Mesothelial cell of epicardium (in vitro differentiated cells): ENCODE measurements around the gene GPR146. TPM values are rescaled to one million over a fixed set of nuclear protein-coding genes. Genes with fewer than 3 reads are reported as not detected.
A peak's percentile ranks its signal among the peaks of the same experiment; 100 is the strongest.

Experiments used
- DNase-seq, 2 experiments: peaks; one replicate each; pipeline ENCODE4 v3.0.0; 2021; ENCODE audit warnings: low spot score in 2 of 2; ENCODE audit not compliant: unreplicated experiment in 2 of 2
- H3K27ac Mint-ChIP-seq: 2 replicates; pipeline ENCODE4 v1.8.0; 2021; ENCODE audit warnings: mixed read lengths
- H3K27me3 Mint-ChIP-seq: 2 replicates; pipeline ENCODE4 v1.8.0; 2021; ENCODE audit warnings: low read depth, mixed read lengths
- H3K36me3 Mint-ChIP-seq: 2 replicates; pipeline ENCODE4 v1.8.0; 2021; ENCODE audit warnings: mixed read lengths
- H3K4me1 Mint-ChIP-seq: 2 replicates; pipeline ENCODE4 v1.8.0; 2021; ENCODE audit warnings: mixed read lengths
- H3K4me3 Mint-ChIP-seq: 2 replicates; pipeline ENCODE4 v1.8.0; 2021; ENCODE audit warnings: mild to moderate bottlenecking, moderate library complexity, mixed read lengths
- H3K9me3 Mint-ChIP-seq: 2 replicates; pipeline ENCODE4 v1.8.0; 2021; ENCODE audit warnings: mixed read lengths
- CTCF ChIP-seq: fragments of 200-600 bp; sonication (generic); IDR thresholded peaks from one replicate; pipeline ENCODE4 v1.5.0; 2021; ENCODE audit warnings: antibody characterized with exemption; ENCODE audit not compliant: unreplicated experiment
- total RNA-seq: library from RNA; stranded (reverse); gene quantifications from 3 replicates; pipeline ENCODE4 v1.2.1, GENCODE V29; 2021

The GPR146 gene
- total RNA-seq, 1 donor from 2014 or later: 1.0 TPM

DNA sequence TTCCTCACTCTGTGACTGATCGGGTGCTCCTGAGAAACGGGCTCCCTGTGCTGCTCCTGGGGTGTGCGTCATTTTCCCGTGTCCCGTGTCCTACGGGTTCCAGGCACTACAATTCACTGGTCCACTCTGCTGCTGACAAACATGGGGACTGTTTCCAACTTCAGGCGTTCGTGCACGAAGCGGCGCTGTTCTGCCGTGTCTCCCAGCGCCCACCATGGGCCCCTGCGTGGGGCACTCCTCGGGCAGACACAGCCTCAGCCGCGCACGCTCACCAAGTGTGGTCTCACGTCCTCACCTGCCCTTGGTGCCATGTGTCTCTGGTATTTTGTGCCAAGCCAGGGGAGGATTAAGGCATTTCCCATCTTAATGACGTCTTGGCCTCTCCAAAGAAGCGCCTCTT lies 19.0 kb downstream of the GPR146 start:
- Mint-ChIP-seq H3K4me1 (peaks cover 12% of the 10 kb centered on the region), H3K4me3 (no peak overlapping the region), H3K9me3 (no peaks in the 10 kb centered on the region), H3K27me3 (no peaks in the 10 kb centered on the region), H3K27ac (no peak overlapping the region), H3K36me3 (peaks cover 3% of the 10 kb centered on the region)
- DNase-seq: no peak
- no peak for TF ChIP-seq CTCF

GRCh38 chr7:1064581-1064980 lies 20.2 kb downstream of the GPR146 start:
- no peak for TF ChIP-seq CTCF
- Mint-ChIP-seq H3K4me1 (peaks cover 12% of the 10 kb centered on the region), H3K9me3 (no peaks in the 10 kb centered on the region), H3K27ac (no peak overlapping the region), H3K36me3 (no peaks in the 10 kb centered on the region), H3K27me3 (no peaks in the 10 kb centered on the region), H3K4me3 (no peak overlapping the region)
- no peak for DNase-seq

- Mint-ChIP-seq H3K9me3 (no peaks in the 10 kb centered on the region), H3K36me3 (no peaks in the 10 kb centered on the region), H3K27ac (no peak overlapping the region), H3K4me3 (no peak overlapping the region), H3K27me3 (no peaks in the 10 kb centered on the region), H3K4me1 (peaks cover 9% of the 10 kb centered on the region)
- no peak for TF ChIP-seq CTCF
- no peak for DNase-seq
Observed at GRCh38 chr7:1065263-1065584, 20.9 kb downstream of the GPR146 start.

DNA sequence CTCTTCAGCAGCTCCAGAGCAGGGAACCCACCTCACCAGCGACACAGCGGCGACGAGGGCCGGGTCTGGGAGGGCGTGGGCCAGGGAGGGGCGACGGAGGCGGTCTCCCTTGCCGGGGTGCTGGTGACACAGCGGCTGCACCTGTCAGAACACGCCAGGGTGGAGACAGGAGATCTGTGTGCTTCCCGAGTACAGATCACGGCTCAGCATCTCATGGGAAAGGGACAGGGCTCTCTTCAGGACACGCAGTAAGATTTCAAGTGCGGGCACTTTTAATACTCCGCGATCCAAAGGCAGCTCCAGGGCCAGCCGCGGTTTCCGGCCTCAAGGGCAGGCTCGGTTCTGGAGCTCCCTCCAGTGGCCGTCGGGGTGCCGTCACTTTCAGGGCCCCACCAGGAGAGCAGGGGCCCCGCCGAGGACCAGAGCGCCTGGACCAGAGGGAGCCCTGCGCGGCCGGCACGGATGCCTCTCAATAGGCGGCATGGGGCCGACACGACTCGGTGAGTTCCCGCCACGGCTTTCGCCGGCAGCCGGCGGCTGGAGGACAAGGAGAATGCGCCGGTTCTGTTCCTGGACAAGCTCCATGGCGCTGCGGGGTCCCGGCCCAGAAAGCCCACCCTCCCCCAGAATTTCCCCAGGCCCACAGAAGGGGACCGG lies 21.4 kb downstream of the GPR146 start:
- TF ChIP-seq CTCF: peak; percentile 78
- peaks cover 5% of the 10 kb centered on the region for H3K4me1 Mint-ChIP-seq

DNA sequence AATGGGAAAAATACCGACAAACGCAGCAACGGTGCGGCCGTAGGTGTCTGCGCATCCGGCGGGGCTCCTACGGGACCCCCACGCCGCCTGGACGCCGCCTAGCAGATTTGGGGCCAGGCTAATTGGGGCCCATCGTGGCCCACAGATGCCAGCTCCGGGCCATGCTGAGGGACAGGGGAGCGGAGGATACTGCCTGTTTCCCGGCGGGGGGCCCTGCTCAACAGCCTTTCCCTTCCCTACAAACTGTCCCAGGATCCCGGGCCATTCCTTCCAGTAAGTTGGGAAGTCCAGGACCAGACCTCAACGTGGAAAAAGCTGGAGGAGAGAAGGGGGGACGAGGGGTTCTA lies 21.9 kb downstream of the GPR146 start:
- peaks cover 7% of the 10 kb centered on the region for H3K4me1 Mint-ChIP-seq
- H3K27me3 Mint-ChIP-seq: no peaks in the 10 kb centered on the region
- H3K4me3 Mint-ChIP-seq: no peak overlapping the region
- no peak for TF ChIP-seq CTCF
- peaks cover 2% of the 10 kb centered on the region for H3K36me3 Mint-ChIP-seq
- no peak for DNase-seq
- H3K27ac Mint-ChIP-seq: no peak overlapping the region
- H3K9me3 Mint-ChIP-seq: no peaks in the 10 kb centered on the region

More for the DNA sequence above, 21.4 kb downstream of the GPR146 start:
- H3K9me3 Mint-ChIP-seq: no peaks in the 10 kb centered on the region
- H3K4me3 Mint-ChIP-seq: peak overlapping the region; percentile 17
- H3K27me3 Mint-ChIP-seq: no peaks in the 10 kb centered on the region
- DNase-seq: peak; percentile 62 to 87
- no peak overlapping the region for H3K27ac Mint-ChIP-seq
- H3K36me3 Mint-ChIP-seq: no peaks in the 10 kb centered on the region

DNA sequence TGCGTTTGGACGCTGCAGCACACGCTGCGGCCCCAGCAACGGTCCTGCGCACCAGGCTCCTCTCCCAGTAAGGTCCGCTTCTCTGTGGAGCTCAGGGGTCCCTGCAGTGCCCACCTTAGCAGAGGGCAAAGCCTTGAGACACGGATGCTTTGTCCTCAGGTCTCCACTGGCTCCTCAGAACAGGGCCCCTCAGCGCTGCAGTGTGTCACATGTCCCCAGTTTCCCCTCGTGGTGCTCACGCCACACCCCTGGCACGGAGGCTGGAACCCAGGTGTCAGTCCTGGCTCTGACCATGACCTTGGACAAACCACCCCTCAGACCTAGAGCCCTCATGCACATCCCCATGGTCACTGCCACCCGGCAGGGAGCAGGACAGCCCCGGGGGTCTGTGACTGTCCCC lies 23.7 kb downstream of the GPR146 start:
- H3K27ac Mint-ChIP-seq: no peak overlapping the region
- no peak overlapping the region for H3K4me3 Mint-ChIP-seq
- TF ChIP-seq CTCF: no peak
- no peak for DNase-seq
- no peaks in the 10 kb centered on the region for H3K27me3 Mint-ChIP-seq
- H3K9me3 Mint-ChIP-seq: no peaks in the 10 kb centered on the region
- peaks cover 8% of the 10 kb centered on the region for H3K4me1 Mint-ChIP-seq
- peaks cover 2% of the 10 kb centered on the region for H3K36me3 Mint-ChIP-seq
